Fibroblast of skin of right quadriceps (primary cell): ENCODE data around the gene FCGR2B.
"Not testable (repeated sequence)": the region's sequence is repeated elsewhere in the genome, so short reads cannot be mapped to it uniquely, and the experiment has no call there.

ENCODE experiments used
- DNase-seq: peaks from one replicate; pipeline ENCODE4 v3.0.0-alpha.2; 2013

Gene FCGR2B

DNA sequence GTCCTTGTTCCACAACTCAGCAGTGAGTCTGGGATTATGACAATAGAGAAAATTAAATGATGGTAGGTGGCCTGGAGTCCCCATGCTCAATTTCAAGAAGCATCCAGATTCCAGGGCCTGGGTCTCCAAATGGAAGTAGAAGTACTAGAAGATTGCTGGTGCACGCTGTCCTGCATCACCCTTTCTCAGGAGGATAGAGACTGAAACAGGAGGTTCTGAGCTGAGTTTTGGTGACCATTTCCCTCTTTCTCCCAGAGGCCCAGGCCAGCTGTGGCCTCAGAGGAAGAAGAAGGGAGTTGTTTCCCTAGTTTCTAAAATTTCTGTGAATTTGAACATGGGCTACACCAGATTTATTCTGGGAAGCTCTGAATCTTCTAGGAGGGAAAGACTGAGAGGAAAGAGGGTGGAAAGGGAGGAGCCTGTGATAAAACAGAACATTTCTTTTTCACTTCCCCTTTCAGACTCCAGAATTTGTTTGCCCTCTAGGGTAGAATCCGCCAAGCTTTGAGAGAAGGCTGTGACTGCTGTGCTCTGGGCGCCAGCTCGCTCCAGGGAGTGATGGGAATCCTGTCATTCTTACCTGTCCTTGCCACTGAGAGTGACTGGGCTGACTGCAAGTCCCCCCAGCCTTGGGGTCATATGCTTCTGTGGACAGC lies at the start of gene FCGR2B:
FCGR2B (plus strand) TSS at position 460 of the 656 bp plus-strand sequence; CDS start at position 559, 99 bp downstream.
- not testable (repeated sequence) for DNase-seq

DNA sequence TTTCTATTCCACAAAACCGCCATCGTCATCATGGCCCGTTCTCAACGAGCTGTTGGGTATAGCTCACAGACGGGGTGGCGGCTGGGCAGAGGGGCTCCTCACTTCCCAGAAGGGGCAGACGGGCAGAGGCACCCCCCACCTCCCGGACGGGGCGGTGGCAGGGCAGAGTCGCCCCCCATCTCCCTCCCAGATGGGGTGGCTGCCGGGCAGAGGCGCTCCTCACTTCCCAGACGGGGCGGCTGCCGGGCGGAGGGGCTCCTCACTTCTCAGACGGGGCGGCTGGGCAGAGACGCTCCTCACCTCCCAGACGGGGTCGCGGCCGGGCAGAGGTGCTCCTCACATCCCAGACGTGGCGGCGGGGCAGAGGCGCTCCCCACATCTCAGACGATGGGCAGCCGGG lies 46.5 kb upstream of the FCGR2B start:
- DNase-seq: not testable (repeated sequence)

DNA sequence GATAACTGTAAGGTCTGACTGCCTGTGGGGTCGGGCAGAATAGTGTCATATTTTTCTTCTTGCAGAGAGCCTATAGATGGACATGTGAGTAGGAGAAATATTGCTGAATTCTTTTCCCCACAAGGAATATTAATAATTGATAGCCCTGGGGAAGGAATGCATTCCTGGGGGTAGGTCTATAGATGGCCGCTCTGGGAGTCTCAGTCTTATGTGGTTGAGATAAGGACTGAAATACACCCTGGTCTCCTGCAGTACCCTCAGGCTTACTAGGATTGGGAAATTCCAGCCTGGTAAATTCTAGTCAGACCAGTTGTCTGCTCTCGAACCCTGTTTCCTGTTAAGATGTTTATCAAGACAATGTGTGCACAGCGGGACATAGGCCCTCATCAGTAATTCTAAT lies 44.4 kb upstream of the FCGR2B start:
- not testable (repeated sequence) for DNase-seq

DNA sequence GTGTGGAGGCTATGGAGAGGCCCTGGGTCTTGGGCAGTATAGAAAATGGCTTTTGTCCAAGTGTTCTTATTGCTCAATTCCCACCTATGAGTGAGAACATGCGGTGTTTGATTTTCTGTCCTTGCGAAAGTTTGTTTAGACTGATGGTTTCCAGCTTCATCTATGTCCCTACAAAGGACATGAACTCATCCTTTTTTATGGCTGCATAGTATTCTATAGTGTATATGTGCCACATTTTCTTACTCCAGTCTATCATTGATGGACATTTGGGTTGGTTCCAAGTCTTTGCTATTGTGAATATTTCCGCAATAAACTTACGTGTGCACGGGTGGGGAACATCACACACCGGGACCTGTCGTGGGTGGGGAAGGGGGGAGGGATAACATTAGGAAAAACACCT lies 42.5 kb upstream of the FCGR2B start:
- not testable (repeated sequence) for DNase-seq

DNA sequence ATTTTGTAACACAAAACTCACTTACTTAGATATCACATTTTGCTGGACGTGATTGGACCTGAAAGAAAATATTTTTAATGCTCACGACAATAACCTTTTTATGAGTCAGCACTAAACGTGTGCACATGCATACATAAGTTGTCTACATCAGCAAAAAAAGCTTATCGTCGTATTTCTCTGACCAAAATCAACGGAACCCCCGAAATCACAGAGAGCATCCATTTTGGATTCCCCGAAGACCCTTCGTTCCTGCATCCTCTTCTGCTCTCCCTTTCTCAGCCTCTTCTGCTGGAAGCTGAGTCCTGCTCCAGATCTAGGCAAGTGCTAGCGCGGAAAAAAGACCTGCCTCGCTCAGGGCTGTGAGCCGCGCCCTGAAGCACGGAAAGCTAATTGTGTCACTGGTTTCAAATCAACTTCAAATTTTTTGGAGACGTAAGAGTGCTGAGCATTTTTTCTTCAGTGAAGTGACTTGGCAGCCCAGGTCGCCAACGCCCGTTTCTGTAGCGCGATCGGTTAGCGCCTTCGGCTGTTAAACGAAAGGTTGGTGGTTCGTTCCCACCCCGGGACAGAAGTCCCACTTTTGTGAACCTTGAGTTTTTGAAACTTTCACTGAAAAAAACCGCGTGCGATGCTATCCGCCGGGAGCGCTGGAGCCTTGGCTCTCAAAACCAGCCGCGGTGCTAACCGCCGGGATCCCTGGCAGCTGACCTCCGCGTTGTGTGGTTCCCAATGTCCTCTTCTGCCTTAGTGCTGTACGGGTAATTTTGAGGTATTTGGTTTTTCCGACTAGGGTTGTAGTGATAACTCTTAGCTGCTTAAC lies 41.6 kb upstream of the FCGR2B start:
- peak; percentile 78 for DNase-seq

DNA sequence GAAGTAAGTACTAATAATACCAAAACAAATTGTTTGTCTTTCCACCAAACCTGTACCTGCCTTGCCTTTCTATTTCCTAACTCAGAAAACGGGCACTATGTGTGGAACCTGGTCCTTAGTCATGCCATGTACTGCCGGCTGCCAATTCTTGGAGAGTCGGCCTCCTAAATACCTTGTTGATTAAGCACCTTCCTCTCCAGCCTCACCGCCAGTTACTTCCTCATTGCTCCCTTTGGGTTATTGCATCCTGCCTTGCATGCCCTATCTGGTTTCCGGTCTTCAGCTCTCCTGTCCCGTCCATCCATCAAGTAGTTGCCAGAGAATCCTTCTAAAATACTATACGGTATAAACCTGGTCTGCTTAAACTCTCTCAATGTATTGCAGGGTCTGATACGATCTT lies 40.9 kb upstream of the FCGR2B start:
- not testable (repeated sequence) for DNase-seq

DNA sequence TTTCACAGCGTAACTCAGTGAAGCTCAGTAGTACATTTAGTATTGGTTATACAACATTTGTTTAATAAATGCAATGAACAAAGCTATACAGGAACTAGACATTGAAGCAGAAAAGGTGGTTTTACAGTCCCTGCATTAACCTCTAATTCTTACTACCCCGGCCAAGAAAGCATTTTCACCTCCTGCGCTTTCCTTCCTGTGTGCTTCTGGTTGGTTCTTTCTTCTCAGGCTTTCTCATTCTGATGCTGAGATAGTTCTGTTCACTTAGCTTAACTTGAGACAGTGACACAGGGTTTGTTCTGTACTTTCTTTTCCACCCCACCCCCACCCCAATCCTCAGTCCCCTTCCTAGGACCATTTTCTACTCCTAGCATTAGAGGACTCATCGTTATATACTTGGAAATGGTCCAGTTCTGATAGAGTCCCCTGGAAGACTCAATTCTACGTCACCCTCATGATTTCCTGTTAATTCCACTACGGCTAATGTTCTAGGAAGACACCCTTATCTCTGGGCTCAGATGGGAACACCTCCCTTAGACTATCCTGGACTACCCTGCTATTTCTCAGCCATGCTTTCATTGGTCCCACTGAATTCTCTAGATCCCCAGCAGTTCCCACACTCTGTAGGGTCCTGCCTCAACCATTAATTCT lies 39.4 kb upstream of the FCGR2B start:
- DNase-seq: not testable (repeated sequence)

DNA sequence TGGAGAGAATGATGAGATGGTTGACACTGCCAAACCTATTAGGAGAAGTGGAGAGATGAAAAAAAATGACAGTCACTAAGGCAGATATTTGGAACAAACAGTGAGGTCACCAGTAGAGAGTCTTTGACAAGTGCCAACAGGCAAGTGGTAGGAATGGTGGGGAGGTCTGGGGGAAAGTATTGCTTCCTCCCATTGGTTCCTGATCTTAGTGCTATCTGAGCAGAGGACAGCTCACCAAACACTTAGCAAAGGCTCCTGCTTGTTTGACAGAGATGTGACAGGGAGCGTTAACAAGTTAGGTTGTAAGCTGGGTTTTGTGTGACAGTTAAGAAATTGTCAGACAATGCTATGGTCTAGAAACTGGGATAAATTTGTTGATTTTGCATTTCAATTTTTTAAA lies 38.3 kb upstream of the FCGR2B start:
- DNase-seq: not testable (repeated sequence)

DNA sequence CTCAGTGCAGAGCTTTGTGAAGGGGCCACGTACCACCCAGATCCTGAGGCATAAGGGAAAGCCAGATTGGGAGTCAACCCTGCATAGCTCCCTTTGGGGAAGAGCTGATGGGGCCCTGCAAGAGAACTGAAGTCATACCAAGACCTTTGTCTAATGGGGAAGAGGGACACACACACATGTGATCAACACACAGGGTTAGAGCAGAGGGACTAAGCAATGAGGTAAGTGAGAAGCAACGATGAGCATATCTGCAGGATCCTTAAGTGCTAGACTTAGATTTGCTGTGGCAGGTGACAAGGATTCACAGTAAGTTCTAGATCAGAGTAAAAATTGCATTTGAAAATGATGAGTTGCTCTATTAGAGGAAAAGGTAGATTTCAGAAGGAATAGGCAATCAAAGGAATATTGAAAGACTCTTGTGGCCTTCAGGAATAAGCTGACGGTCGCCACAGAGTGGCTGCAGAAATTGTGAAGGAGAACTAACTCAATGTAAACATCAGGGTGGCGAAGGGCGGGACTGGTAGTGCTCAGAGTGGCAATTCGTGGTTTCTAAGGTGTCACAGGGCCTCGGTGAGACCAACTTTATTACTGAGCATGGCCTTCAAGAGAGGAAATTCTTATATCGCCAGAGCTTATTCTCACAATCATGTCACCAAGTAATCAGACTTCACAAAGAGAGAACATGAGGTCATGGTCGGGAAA lies 36.3 kb upstream of the FCGR2B start:
- not testable (repeated sequence) for DNase-seq

DNA sequence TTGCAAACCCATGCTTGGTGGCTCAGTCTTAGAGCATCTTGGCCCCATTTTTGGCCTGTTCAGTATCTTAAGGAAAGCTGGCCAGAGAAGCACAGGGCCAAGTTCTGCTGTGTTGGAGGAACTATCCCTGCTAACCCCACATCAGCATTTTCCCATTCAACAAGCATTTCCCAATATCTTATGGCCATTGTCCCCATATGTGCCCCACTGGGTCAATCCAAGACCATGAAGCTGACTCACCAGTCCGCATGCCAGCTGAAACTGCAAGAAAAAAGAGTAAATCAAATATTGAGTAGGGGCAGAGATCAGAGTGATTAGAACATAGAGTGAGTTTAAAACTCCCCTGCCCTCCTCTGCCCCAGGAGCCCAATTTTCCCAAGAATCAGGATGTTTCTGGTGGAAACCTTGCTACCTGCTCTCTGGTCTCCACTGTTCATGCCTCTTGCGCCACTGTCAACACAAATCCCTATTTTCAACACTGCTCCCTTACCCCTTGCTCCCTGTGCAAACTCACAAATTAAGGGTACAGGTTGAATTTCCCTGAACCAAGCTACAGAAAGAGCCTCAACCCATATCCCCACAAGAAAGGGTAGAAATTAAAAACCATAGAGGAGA lies 32.7 kb upstream of the FCGR2B start:
- DNase-seq: not testable (repeated sequence)

DNA sequence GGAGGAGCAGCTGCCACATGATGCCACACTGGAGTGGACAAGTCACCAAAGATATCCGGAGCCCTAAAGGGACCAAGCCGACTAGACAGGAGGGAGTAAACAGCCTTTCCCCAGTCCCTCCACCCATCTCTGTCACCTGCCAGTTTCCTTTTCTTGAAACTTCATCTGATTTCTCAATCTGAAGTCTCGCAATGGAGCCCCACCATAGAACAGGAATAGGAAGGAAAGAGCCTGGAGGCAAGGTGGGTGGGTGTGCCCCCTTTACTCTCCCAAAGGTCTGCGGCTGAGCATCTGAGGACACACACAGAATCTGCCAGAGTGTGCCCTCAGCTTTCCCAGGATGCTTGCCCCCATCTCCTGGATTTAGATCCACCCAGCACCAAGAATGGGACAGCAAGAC lies 31.9 kb upstream of the FCGR2B start, which contains the start of gene FCGR3B:
FCGR3B (minus strand) TSS at position 101 of the 400 bp plus-strand sequence; CDS start at position 19, 82 bp downstream.
- DNase-seq: no peak

DNA sequence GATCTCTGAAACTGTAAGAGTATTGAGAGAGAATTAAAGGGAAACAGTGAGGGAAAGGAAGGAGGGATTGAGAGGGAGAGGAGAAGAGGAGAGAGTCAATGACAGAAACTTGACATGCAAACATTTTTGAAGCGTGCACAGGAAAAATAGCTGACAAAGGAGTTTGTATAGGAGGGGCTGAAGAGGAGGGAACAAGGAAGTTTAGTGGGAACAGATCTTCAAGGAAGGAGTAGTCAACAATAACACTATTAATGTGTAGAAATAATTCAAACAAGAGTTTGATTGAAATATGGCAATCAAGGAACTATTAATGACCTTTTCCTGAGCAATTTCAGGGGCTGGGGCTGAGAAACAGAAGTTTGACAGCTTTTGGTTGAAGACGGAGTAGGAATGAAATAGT lies 27.9 kb upstream of the FCGR2B start:
- not testable (repeated sequence) for DNase-seq

DNA sequence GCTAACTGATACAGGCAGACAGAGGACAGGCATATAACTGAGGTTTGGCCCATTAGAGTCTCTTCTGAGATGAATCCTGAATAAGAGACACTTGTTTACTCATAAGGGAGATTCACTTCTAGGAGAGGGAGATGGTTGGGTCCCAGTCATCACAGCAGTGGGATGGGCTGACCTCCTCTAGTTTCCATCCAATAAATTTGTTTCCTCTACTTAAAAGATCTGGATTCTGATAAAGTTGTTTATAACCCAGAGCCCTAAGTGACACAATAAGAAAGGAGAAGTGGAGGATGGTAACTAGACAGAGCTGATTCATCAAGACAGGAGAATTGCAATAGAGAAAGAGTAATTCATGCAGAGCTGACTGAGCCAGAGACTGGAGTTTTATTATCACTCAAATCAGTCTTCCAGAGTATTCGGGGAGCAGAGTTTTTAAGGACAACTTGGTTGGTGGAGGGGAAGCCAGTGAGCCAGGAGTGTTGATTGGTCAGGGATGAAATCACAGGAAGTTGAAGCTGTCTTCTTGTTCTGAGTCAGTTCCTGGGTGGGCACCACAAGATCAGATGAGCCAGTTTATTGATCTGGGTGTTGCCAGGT lies 26.7 kb upstream of the FCGR2B start:
- peak; percentile 31 for DNase-seq

DNA sequence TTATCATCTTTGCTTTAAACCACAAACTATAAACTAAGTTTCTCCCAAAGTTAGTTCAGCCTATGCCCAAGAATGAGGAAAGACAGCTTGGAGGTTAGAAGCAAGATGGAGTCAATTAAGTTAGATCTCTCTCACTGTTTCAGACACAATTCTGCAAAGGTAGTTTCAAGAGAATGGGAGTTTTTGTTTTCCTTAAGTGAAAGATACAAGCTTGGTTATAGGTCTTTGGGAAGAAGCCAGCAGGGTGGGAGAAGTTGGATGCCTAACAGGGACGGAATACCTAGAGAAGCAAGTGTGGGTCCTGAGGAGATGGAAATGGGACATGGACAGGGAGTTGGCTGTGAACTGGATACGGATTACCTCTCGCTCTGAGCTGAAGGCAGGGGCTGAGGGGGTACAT lies 26.0 kb upstream of the FCGR2B start:
- not testable (repeated sequence) for DNase-seq

DNA sequence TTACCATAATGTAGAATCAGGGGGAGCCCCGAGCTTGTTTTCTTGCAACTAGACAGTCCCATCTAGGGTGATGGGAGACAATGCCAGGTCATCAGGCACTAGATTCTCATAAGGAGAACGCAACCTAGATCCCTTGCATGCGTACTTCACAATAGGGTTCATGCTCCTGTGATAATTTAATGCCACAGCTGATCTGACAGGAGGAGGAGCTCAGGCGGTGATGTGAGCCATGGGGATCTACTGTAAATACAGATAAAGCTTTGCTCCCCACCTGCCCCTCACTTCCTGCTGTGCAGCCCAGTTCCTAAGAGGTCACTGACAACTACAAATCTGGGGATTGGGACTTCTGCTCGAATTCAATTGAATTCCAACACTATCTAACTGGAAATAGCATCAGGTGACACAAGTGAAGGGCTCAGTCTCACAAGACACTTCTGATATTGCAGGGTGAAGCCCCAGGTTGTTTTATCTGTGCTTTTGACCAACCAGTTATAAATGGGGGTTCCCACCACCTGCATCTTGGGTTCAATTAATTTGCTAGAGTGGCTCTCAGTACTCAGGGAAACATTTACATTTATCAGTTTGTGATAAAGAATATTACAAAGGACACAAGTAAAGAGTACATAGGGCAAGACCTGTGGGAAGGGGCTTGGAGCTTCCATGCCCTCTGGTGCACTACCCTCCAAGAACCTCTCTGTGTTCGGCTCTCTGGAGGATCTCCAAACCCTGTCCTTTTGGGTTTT lies 24.5 kb upstream of the FCGR2B start:
- DNase-seq: not testable (repeated sequence)

DNA sequence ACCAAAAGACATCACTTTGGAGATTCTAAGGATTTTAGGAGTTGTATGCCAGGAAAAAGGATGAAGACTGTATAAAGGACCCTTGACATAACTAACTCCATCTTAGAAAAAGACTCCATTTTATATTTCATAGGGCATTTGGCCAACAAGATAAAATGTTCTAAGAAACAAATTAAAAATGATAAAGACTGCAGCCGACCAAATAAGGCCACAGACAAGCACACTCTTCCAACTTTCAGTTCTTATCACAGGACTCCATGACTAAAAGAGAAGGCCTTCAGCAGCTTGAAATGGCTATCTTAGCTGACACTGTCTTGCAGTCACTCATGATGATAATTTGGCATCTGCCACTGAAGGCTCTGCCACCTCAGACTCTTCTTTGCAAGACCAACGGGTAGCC lies 23.7 kb upstream of the FCGR2B start:
- not testable (repeated sequence) for DNase-seq

DNA sequence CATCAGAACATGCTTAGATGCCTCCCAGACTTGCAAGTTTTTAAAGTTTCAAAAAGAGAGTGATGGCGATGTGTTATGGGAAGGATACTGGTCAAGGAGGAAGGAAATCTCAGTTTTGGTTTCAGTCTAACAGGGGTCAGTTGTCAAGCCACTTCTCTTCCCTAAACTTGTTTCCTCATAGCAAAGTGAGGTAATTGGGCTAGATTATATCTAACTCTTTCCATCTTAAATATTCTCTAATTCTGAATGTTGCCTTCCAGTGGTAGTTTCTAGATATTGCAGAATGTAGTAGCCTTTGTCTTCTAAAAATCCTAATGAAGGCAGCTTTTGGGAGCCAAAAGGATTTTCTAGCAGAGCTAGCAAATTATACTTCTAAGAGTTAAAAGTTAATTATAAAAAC lies 20.2 kb upstream of the FCGR2B start:
- not testable (repeated sequence) for DNase-seq

DNA sequence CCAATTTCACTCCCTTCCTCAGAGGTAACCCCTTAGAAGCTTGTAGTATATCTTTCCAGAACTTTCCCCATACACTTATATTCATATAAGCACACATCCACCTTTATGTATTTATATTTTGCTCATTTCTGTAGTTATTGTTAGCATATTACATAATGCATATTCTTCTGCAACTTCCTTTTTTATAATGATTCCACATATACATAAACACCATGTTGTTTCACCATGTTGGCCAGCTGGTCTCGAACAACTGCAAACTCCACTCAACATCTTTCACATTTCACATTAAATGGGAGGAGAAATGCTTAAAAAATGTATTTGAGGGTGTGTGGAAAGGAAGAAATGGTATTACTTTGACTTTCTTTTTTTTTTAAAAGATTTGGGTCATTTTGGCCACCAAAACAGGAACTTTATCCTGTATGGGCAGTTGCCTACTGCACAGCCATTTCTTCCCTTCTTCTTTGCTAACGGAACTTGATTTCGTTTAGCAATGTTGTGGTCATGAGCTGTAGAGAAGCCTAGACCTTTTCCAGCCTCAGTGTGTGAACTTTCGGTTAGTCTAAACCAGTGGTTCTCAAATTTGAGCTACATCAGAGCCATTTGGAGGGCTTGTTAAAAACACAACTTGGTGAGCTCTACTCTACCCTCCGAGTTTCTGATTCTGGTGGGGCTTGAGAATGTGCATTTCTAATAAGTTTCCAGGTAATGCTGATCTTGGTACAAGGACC lies 19.3 kb upstream of the FCGR2B start:
- not testable (repeated sequence) for DNase-seq

DNA sequence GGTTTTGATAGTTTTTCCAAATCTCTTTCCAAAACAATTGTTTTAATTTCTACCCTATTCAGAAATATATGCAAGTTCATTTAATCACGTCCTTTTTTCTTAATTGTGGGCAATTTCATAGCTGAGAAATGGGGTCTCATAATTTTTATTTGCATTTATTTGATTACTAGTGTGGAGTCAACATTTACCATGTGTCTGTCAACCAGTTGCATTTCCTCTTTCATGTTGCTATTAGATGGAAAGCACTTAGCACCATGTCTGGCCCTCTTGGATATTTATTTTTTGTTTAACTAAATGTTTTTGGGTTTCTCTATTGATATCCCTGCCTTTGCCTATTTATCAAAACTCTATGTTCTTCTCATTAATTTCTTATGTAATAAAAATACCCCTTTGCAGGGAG lies 18.1 kb upstream of the FCGR2B start:
- not testable (repeated sequence) for DNase-seq
